Mucosa of descending colon (tissue), 3 donors: Measurements from ENCODE around the gene RAVER2. TPM values are rescaled to one million over a fixed set of nuclear protein-coding genes. Genes with fewer than 3 reads are reported as not detected.

Experiments
- ATAC-seq: fragments of 200-7000 bp; cut with Tn5 transposase; one replicate; pipeline ENCODE4 v1.9.1; 2020; ENCODE audit warnings: mild to moderate bottlenecking, moderate library complexity
- DNase-seq, 3 donors: peaks; one replicate each; pipeline ENCODE4 v3.0.0-alpha.2; 2020
- H3K36me3 ChIP-seq: fragments of 200-600 bp; one replicate; pipeline ENCODE4 v1.8.0; 2021; ENCODE audit warnings: low read depth, mild to moderate bottlenecking
- H3K4me1 ChIP-seq: fragments of 200-600 bp; one replicate; pipeline ENCODE4 v1.8.0; 2021; ENCODE audit warnings: low read depth, mild to moderate bottlenecking
- H3K4me3 ChIP-seq: fragments of 200-600 bp; one replicate; pipeline ENCODE4 v1.8.0; 2021; ENCODE audit warnings: mild to moderate bottlenecking
- H3K9me3 ChIP-seq: fragments of 200-600 bp; one replicate; pipeline ENCODE4 v1.8.0; 2021; ENCODE audit warnings: mild to moderate bottlenecking
- intact Hi-C, 2 donors: fragments of 100-400 bp; cut with DNase I in 1 of 2; cut with micrococcal nuclease in 1 of 2; formaldehyde crosslinking; loops; one replicate each; pipeline versions ENCODE4 v1.11.0 to v1.11.1; 2022; cut with DNase I, micrococcal nuclease
- total RNA-seq, 3 donors: library from RNA; stranded (reverse); fragmentation: NEBNext Ultra II Directional in 2 of 3; extraction: Animal tissue kit (Norgen Biotek cat#: 25700) in 2 of 3; gene quantifications; one replicate each; pipeline versions ENCODE4 v1.2.1 to v1.2.4, GENCODE V29; 2021 to 2023
- TF ChIP-seq, protein P1 (sequence below): fragments of 200-600 bp; IDR thresholded peaks from one replicate; pipeline ENCODE4 v1.8.0; 2022; ENCODE audit warnings: antibody characterized with exemption, mild to moderate bottlenecking
- donor health status: DM: no; HTN: no; CAD: no; lungs with moderate emphysema.
- donor health status: DM: no; HTN: no; CAD: no.
- donor health status: DM: no; HTN: yes; CAD: no.

Gene RAVER2
- total RNA-seq, 3 donors from 2014 or later = 35.9 to 81.0 (median 46.3) TPM

- no peaks in the 10 kb centered on the region for H3K4me1 ChIP-seq
- H3K36me3 ChIP-seq = no peaks in the 10 kb centered on the region
- intact Hi-C loops = no loop called here
- no peaks in the 10 kb centered on the region for H3K9me3 ChIP-seq
- TF ChIP-seq, protein P1, sequence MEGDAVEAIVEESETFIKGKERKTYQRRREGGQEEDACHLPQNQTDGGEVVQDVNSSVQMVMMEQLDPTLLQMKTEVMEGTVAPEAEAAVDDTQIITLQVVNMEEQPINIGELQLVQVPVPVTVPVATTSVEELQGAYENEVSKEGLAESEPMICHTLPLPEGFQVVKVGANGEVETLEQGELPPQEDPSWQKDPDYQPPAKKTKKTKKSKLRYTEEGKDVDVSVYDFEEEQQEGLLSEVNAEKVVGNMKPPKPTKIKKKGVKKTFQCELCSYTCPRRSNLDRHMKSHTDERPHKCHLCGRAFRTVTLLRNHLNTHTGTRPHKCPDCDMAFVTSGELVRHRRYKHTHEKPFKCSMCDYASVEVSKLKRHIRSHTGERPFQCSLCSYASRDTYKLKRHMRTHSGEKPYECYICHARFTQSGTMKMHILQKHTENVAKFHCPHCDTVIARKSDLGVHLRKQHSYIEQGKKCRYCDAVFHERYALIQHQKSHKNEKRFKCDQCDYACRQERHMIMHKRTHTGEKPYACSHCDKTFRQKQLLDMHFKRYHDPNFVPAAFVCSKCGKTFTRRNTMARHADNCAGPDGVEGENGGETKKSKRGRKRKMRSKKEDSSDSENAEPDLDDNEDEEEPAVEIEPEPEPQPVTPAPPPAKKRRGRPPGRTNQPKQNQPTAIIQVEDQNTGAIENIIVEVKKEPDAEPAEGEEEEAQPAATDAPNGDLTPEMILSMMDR = no peak
- no peak overlapping the region for H3K4me3 ChIP-seq
- DNase-seq (no peak), ATAC-seq (no peak)
Measured at GRCh38 chr1:64878931-64879611, 134.2 kb downstream of the RAVER2 start.

DNA sequence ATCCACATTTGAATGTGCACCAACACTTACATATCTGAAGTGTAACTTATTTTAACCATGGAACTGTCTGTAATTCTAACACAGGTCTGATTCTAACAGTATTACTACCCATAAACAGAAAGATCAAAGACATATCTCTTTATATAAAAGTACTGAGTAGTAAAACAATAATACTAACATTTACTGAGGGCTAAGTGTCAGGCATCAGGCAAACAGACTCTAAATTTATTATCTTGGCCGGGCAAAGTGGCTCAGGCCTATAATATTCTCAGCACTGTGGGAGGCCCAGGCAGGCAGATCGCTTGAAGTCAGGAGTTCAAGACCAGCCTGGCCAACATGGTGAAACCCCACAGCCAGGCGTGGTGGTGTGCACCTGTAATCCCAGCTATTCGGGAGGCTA is 135.6 kb downstream of the RAVER2 start:
- DNase-seq (peak in 1 of 3 donors; percentile 19), ATAC-seq (peak; percentile 51)
- TF ChIP-seq, protein P1 = no peak

DNA sequence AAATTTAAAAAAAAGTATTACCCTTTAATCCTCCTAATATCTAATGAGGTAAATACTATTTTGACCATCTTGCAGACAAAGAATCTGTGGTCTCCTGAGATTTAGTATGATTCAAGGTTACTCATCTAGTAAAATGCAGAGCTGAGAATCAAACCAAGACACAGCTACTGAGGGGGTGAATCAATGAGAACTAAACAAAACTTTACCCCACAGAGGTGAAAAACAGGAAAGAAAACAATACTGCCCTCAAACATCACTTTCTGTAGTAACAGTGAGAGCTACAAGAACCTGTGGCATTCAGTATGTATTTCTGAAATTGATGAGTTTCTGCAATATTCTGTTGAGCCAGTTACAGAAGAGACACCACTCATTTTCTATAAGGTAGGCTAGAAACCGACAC is 136.4 kb downstream of the RAVER2 start:
- H3K4me3 ChIP-seq = no peak overlapping the region
- intact Hi-C loops = no loop called here
- TF ChIP-seq, protein P1 = no peak
- DNase-seq (no peak), ATAC-seq (no peak)
- H3K4me1 ChIP-seq = no peaks in the 10 kb centered on the region
- H3K36me3 ChIP-seq = no peaks in the 10 kb centered on the region
- no peaks in the 10 kb centered on the region for H3K9me3 ChIP-seq

More for the DNA sequence above, 135.6 kb downstream of the RAVER2 start:
- no peaks in the 10 kb centered on the region for H3K9me3 ChIP-seq
- H3K4me3 ChIP-seq = no peak overlapping the region
- H3K4me1 ChIP-seq = no peaks in the 10 kb centered on the region
- H3K36me3 ChIP-seq = no peaks in the 10 kb centered on the region
- intact Hi-C loops = no loop called here

Other genes with a start within 250 kb of the RAVER2 start
- 100 to 1,000 TPM in 2 of 3 donors, 10 to 100 TPM in 1; 97.1 to 132 (median 103) TPM for gene JAK1, start 221.5 kb downstream of the RAVER2 start, total RNA-seq